Esophagus squamous epithelium (tissue), 5 donors: ENCODE measurements around the gene PRSS2. TPM values are rescaled to one million over a fixed set of nuclear protein-coding genes. Genes with fewer than 3 reads are reported as not detected.
"Not testable (repeated sequence)": the region's sequence is repeated elsewhere in the genome, so short reads cannot be mapped to it uniquely, and the experiment has no call there.

Experiments used
- DNase-seq: peaks from one replicate; lab custom pipeline; 2025; lab: John Stamatoyannopoulos, UW
- H3K27ac ChIP-seq, 4 donors: fragments of 200-600 bp; sonication (generic); one replicate each; pipeline ENCODE4 v1.5.1; 2016 to 2019; ENCODE audit warnings: mild to moderate bottlenecking in 1 of 4
- H3K27me3 ChIP-seq, 4 donors: fragments of 200-600 bp; sonication (generic); 1 replicate in 3 of 4; 2 replicates in 1 of 4; pipeline versions ENCODE4 v1.5.1 to v1.6.0; 2017 to 2021; ENCODE audit warnings: antibody characterized with exemption in 1 of 4
- H3K36me3 ChIP-seq, 3 donors: fragments of 200-600 bp; sonication (generic); one replicate each; pipeline ENCODE4 v1.5.1; 2016 to 2019
- H3K4me1 ChIP-seq, 3 donors: fragments of 200-600 bp; sonication (generic); one replicate each; pipeline ENCODE4 v1.5.1; 2017 to 2019
- H3K4me3 ChIP-seq, 4 donors: fragments of 200-600 bp; sonication (generic); 1 replicate in 3 of 4; 2 replicates in 1 of 4; pipeline ENCODE4 v1.5.1; 2016 to 2019; ENCODE audit warnings: mild to moderate bottlenecking in 2 of 4, moderate library complexity in 1 of 4
- H3K9me3 ChIP-seq, 3 donors: fragments of 200-600 bp; sonication (generic); one replicate each; pipeline ENCODE4 v1.5.1; 2016 to 2019
- POLR2A ChIP-seq, 4 donors: fragments of 450-650 bp; IDR thresholded peaks; one replicate each; pipeline ENCODE4 v1.6.1; 2017; ENCODE audit warnings: antibody characterized with exemption in 4 of 4, mild to moderate bottlenecking in 4 of 4, moderate library complexity in 3 of 4
- WGBS, 2 donors: methylation state at CpG; one replicate each; pipeline ENCODE4 v1.1.5; 2018; 5-methylcytosine and 5-hydroxymethylcytosine counted together
- intact Hi-C: fragments of 100-400 bp; cut with DNase I; formaldehyde crosslinking; loops from one replicate; pipeline ENCODE4 v1.15.0; 2022
- total RNA-seq, 4 donors: library from RNA; depleted of rRNA; stranded (reverse); fragments of >200 nt; gene quantifications; one replicate each; pipeline ENCODE4 v1.1.0, GENCODE V29; 2016
- TF ChIP-seq, protein P1 (sequence below), 6 experiments: fragments of 450-650 bp in 4 of 6; fragments of 200-600 bp in 2 of 6; sonication (generic) in 2 of 6; IDR thresholded peaks; one replicate each; pipeline ENCODE4 v1.5.1; 2016 to 2019; ENCODE audit warnings: antibody characterized with exemption in 6 of 6, mild to moderate bottlenecking in 4 of 6, moderate library complexity in 4 of 6
- donor health status: DM: yes; HTN: yes; CAD: no.

The PRSS2 gene
- total RNA-seq, 4 donors from 2014 or later = not detected

DNA sequence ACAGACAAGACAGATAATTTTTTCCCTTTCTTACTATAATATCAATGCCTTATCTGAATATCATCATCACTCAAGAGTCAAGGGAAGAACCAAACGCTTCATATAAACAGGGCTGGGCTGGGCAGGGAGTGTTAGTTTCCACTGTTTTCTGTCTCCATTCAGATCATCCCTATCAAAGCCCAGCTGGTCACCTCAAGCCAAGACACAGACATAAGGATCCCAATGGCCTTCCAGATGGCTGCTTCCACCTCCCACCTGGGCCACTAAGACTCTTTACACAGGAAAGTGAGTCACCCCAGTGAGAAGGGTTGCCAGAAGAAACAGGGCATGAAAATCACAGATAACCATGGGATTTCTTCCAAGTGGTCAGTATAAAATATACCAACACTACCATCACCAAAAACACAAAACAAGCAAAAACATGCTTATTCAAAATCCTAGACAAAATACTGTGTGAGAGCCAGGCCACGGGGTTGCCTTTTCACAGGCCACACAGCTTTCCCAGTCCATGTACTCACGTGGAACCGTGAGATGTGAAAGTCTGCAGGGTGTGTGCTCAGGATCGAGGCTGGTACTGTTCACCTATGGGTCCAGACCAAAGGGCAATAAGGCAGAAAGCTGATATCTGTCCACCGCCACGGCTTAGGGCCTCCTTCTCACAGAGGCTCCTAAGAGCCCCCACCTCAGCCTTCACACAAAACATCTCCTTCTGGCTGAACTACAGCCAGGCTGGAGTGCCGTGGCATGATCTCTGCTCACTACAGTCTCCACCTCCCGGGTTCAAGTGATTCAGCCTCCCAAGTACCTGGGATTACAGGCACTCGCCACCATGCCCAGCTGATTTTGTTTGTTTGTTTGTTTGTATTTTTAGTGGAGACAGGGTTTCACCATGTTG, 15.8 kb upstream of the PRSS2 start:
- Histone ChIP-seq H3K27ac (peak overlapping the region in 1 of 4 donors; percentile 14), H3K27me3 (no peaks in the 10 kb centered on the region), H3K9me3 (no peaks in the 10 kb centered on the region), H3K4me3 (no peak overlapping the region), H3K4me1 (no peaks in the 10 kb centered on the region), H3K36me3 (no peaks in the 10 kb centered on the region)
- DNase-seq = no peak
- 65 to 79% methylated on average over 5 to 10 of the region's 10 CpGs for WGBS, 2 donors
- TF ChIP-seq, protein P1, sequence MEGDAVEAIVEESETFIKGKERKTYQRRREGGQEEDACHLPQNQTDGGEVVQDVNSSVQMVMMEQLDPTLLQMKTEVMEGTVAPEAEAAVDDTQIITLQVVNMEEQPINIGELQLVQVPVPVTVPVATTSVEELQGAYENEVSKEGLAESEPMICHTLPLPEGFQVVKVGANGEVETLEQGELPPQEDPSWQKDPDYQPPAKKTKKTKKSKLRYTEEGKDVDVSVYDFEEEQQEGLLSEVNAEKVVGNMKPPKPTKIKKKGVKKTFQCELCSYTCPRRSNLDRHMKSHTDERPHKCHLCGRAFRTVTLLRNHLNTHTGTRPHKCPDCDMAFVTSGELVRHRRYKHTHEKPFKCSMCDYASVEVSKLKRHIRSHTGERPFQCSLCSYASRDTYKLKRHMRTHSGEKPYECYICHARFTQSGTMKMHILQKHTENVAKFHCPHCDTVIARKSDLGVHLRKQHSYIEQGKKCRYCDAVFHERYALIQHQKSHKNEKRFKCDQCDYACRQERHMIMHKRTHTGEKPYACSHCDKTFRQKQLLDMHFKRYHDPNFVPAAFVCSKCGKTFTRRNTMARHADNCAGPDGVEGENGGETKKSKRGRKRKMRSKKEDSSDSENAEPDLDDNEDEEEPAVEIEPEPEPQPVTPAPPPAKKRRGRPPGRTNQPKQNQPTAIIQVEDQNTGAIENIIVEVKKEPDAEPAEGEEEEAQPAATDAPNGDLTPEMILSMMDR (IDR thresholded peaks at IDR 0.05) = no peak
- no peak for TF ChIP-seq POLR2A (IDR thresholded peaks at IDR 0.05)
- intact Hi-C loops = no loop called here

DNA sequence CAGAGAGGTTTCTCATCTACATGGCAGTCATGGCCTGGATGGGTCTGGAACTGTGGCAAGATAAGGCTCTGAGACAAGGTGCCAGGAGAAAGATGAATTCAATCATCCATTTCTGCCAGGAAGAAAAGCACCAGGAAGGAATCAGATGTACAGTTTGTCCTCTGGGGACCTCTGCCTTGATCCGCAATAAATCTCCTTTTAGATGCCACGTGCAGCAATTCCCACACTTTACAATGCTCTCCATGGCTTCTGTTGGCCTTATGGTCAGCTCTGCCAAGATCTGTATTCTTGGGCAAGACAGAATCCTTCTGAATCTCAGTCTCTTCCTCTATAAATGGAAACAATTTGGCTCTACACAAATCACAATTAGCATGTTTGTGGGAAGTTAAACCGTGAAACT, 12.5 kb upstream of the PRSS2 start:
- DNase-seq, H3K9me3 ChIP-seq, H3K4me3 ChIP-seq, H3K36me3 ChIP-seq, H3K27ac ChIP-seq, intact Hi-C loops, H3K27me3 ChIP-seq, H3K4me1 ChIP-seq: not testable (repeated sequence)
- 67 to 71% methylated on average over 3 of the region's 3 CpGs for WGBS, 2 donors

DNA sequence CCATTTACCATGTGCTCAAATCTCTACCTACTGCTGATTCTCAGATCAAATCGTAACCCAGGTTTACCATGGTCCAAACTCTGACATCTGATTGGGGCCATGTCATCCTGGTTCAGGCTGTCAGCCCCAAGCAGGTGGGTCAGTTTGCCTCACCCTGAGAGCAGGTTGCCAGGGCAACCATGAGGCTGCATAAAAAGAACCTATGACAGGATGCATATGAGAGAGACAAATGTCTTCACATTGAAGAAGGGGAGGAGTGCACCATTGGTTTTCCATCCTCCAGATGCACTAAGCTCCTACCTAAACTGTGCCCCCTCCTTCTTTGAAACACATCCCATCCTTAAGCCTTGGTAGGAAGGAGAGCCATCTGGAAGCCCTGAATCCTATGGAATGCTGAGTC, 11.3 kb upstream of the PRSS2 start:
- WGBS, 2 donors = 67 to 91% methylated on average over 1 of the region's 1 CpG
- Histone ChIP-seq H3K9me3 (no peaks in the 10 kb centered on the region), H3K4me1 (no peaks in the 10 kb centered on the region), H3K27ac (no peak overlapping the region), H3K36me3 (no peaks in the 10 kb centered on the region), H3K4me3 (no peak overlapping the region), H3K27me3 (no peaks in the 10 kb centered on the region)
- no peak for TF ChIP-seq POLR2A (IDR thresholded peaks at IDR 0.05)
- TF ChIP-seq, protein P1 (IDR thresholded peaks at IDR 0.05) = no peak
- intact Hi-C loops = no loop called here
- no peak for DNase-seq

DNA sequence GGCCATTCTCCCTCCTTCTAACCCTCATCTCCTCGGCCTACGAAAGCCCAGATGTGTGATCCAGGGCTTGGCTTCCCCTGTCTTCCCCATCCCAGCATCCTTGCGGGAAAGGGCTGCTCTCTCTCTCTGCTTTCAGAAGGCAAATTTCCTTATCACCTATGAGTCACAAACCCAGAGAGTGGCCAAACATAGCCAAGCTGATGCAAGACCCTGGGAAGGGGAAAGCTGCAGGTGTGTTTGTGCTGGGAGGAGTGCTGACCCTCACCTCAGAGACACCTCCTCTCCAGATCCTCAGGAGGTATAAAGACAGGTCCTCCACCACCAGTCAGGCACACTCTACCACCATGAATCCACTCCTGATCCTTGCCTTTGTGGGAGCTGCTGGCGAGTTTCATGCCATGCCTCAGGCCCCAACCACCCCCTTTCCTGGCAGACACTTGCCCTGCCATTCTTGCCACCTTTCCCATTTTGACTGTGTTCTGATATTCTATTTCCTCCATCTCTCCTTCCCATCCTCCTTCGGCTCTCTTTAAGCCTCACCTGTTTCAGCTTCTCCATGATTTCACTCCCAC, 10.6 kb upstream of the PRSS2 start:
- Histone ChIP-seq H3K4me1 (no peaks in the 10 kb centered on the region), H3K36me3 (no peaks in the 10 kb centered on the region), H3K4me3 (no peak overlapping the region), H3K27ac (no peak overlapping the region), H3K27me3 (no peaks in the 10 kb centered on the region), H3K9me3 (no peaks in the 10 kb centered on the region)
- no peak for TF ChIP-seq POLR2A (IDR thresholded peaks at IDR 0.05)
- TF ChIP-seq, protein P1 (IDR thresholded peaks at IDR 0.05) = no peak
- no peak for DNase-seq
- intact Hi-C loops = no loop called here
- 67 to 83% methylated on average over 5 of the region's 5 CpGs for WGBS, 2 donors

DNA sequence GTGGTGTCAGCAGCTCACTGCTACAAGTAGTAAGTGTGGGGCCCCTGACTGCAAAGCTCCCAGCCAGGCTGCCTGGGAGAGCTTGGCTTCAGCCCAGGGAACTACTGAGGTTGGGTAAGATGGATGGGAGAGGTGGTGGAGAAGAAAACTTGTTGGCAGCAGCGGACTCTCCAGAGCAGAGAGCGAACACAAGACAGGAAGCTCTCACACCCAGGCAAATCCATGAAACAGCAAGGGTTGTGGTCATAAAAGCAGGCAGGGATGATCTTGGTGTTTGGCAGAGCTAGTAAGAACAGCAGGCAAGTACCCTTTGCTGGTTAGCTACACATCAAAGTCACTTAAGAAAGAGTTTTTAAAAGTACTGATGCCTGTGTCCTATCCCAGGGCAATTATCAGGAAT, 9.2 kb upstream of the PRSS2 start:
- intact Hi-C loops, H3K9me3 ChIP-seq, H3K27ac ChIP-seq, H3K36me3 ChIP-seq, H3K4me1 ChIP-seq, H3K27me3 ChIP-seq, DNase-seq, H3K4me3 ChIP-seq: not testable (repeated sequence)
- 78 to 100% methylated on average over 1 to 2 of the region's 2 CpGs for WGBS, 2 donors

DNA sequence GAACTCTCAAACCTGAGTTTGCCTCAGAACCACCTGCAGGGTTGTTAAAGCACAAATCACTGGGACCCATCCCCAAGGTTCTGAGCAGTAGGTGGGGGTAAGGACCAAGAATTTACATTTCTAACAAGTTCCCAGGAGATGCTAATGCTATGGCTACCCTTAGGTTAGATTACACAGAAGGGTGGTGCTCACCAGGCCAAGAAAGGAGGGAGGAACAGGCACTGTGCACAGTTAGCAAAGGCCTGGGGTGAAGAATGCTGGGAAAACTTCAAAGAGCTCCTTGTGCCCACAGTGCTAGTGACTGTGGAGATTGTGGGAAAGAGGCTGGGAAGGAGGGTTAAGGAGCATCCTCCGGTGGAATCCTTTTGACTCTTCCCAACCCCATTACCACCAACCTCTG, 8.7 kb upstream of the PRSS2 start:
- TF ChIP-seq POLR2A (IDR thresholded peaks at IDR 0.05) = no peak
- TF ChIP-seq, protein P1 (IDR thresholded peaks at IDR 0.05) = no peak
- no peak overlapping the region for H3K4me3 ChIP-seq
- DNase-seq = no peak
- H3K27ac ChIP-seq = no peak overlapping the region
- no peaks in the 10 kb centered on the region for H3K27me3 ChIP-seq
- no peaks in the 10 kb centered on the region for H3K9me3 ChIP-seq
- H3K36me3 ChIP-seq = no peaks in the 10 kb centered on the region
- WGBS, 2 donors = 64 to 100% methylated on average over 1 of the region's 1 CpG
- no peaks in the 10 kb centered on the region for H3K4me1 ChIP-seq
- intact Hi-C loops = no loop called here
